ENCODE data around the gene LRRC41.

LRRC41 gene

GRCh38 chr1:46340404-46341221 lies 37.2 kb upstream of the LRRC41 start, which contains the start of gene NSUN4 (continued):
- peak; percentile 98 for TF ChIP-seq SCRT1 (tag by site-specific recombination; IDR thresholded peaks at IDR 0.05; ENCODE audit: borderline replicate concordance)
- TF ChIP-seq KLF17 (tag by site-specific recombination; IDR thresholded peaks at IDR 0.05), result peak; percentile 69
- peak; percentile 93; the same call in 1 of the 2 replicates for TF ChIP-seq REPIN1 (tag by site-specific recombination; IDR thresholded peaks at IDR 0.05; ENCODE audit: low read depth)
- peak; percentile 99 for TF ChIP-seq CTCF (tag by site-specific recombination; IDR thresholded peaks at IDR 0.05)
- TF ChIP-seq ZNF202 (tag by site-specific recombination; IDR thresholded peaks at IDR 0.05; ENCODE audit: borderline replicate concordance), result no peak
- TF ChIP-seq ZNF610 (tag by site-specific recombination; IDR thresholded peaks at IDR 0.05; ENCODE audit: borderline replicate concordance), result peak; percentile 89; the same call in 1 of the 2 replicates
- TF ChIP-seq ZFP37 (tag by site-specific recombination; IDR thresholded peaks at IDR 0.05), result peak; percentile 97
- 0 out of 2 replicates have a peak, but pooled peaks have one; percentile 57 for TF ChIP-seq ZBTB6 (tag by site-specific recombination; IDR thresholded peaks at IDR 0.05)
- no peak; the same call in 1 of the 2 replicates for TF ChIP-seq ZNF518A (tag by site-specific recombination; conservative IDR thresholded peaks at IDR 0.05; ENCODE audit: low read depth)
- no peak; the same call in none of the 2 replicates for TF ChIP-seq ZNF324 (tag by site-specific recombination; IDR thresholded peaks at IDR 0.05)
- no peak for TF ChIP-seq ZNF416 (tag by site-specific recombination; IDR thresholded peaks at IDR 0.05)
- 0 out of 2 replicates have a peak, but pooled peaks have one; percentile 11 for TF ChIP-seq ZNF449 (tag by site-specific recombination; IDR thresholded peaks at IDR 0.05)
- no peak for TF ChIP-seq ZBTB1 (tag by site-specific recombination; IDR thresholded peaks at IDR 0.05)
- TF ChIP-seq YY2 (tag by site-specific recombination; IDR thresholded peaks at IDR 0.05), result peak; percentile 83; the same call in 1 of the 2 replicates
- no peak for TF ChIP-seq ZNF404 (tag by site-specific recombination; IDR thresholded peaks at IDR 0.05)
- no peak for TF ChIP-seq ZNF701 (tag by site-specific recombination; IDR thresholded peaks at IDR 0.05)
- TF ChIP-seq ZNF549 (tag by site-specific recombination; IDR thresholded peaks at IDR 0.05), result no peak
- TF ChIP-seq ZNF792 (tag by site-specific recombination; IDR thresholded peaks at IDR 0.05), result no peak
- TF ChIP-seq ZNF37A (tag by site-specific recombination; IDR thresholded peaks at IDR 0.05), result no peak
- peak; percentile 16; the same call in 1 of the 2 replicates for TF ChIP-seq INSM2 (tag by site-specific recombination; IDR thresholded peaks at IDR 0.05)
- TF ChIP-seq ZNF146 (tag by site-specific recombination; IDR thresholded peaks at IDR 0.05), result no peak
- peak; percentile 82 for TF ChIP-seq GLIS2 (tag by site-specific recombination; IDR thresholded peaks at IDR 0.05)
- TF ChIP-seq GFI1B (tag by site-specific recombination; IDR thresholded peaks at IDR 0.05), result no peak
- peak; percentile 98 for TF ChIP-seq ZNF785 (tag by site-specific recombination; IDR thresholded peaks at IDR 0.05)
- TF ChIP-seq ZBTB20 (tag by site-specific recombination; IDR thresholded peaks at IDR 0.05), result peak; percentile 55
- TF ChIP-seq KLF9 (tag by site-specific recombination; IDR thresholded peaks at IDR 0.05; ENCODE audit: low read depth), result peak; percentile 41; the same call in 1 of the 2 replicates
- TF ChIP-seq OSR2 (tag by site-specific recombination; IDR thresholded peaks at IDR 0.05), result peak; percentile 55; the same call in 1 of the 2 replicates

All from HEK293 (cell line).